Dermis microvascular lymphatic vessel endothelial cell (primary cell): ENCODE measurements around the gene ATG9B. TPM values are rescaled to one million over a fixed set of nuclear protein-coding genes. Genes with fewer than 3 reads are reported as not detected.
A peak's percentile ranks its signal among the peaks of the same experiment; 100 is the strongest.
"Not testable (repeated sequence)": the region's sequence is repeated elsewhere in the genome, so short reads cannot be mapped to it uniquely, and the experiment has no call there.

ENCODE experiments used
- DNase-seq, 2 donors: peaks; one replicate each; pipeline versions ENCODE4 v3.0.0 to v3.0.0-alpha.2; 2010; ENCODE audit warnings: low read depth in 2 of 2
- total RNA-seq: library from RNA; depleted of rRNA; stranded (reverse); fragments of >200 nt; gene quantifications from 2 replicates; pipeline ENCODE4 v1.2.1, GENCODE V29; 2014

Gene ATG9B
- total RNA-seq, 1 donor from 2014 or later: under 0.01 TPM

DNA sequence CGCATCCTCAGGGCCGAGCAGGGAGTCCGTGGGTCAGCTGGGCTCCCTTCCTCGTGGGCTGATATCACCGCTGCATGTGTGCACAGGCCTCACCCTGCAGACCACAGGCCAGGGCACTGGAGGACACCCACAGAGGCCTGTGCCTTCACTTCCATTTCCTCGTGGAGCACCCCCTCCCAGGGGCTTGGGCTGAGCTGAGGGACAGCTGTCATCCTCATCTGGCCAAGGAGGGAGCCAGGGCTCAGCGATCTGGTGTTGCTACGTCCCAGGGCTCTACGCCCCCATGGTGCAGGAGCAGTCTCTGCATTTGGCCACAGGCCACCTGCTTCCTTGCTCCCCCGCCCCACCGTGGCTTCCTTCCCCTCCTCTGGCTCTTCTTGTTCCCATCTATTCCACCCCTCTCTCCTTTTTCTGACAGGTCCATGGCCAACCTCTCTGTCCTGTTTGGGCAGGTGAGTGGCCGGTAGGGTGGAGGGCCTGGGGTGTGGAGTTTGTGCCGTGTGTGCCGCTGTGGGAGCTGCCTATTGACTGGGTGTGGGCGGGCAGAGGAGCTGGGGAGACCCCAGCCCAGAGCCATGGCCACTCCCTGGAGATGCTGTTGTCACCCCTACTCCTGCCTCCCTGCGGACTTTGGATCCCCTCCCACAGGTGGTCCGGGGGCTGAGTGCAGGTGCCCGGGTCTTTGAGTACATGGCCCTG lies 15.7 kb upstream of the ATG9B start:
- peak in 1 of 2 donors; percentile 37 for DNase-seq

DNA sequence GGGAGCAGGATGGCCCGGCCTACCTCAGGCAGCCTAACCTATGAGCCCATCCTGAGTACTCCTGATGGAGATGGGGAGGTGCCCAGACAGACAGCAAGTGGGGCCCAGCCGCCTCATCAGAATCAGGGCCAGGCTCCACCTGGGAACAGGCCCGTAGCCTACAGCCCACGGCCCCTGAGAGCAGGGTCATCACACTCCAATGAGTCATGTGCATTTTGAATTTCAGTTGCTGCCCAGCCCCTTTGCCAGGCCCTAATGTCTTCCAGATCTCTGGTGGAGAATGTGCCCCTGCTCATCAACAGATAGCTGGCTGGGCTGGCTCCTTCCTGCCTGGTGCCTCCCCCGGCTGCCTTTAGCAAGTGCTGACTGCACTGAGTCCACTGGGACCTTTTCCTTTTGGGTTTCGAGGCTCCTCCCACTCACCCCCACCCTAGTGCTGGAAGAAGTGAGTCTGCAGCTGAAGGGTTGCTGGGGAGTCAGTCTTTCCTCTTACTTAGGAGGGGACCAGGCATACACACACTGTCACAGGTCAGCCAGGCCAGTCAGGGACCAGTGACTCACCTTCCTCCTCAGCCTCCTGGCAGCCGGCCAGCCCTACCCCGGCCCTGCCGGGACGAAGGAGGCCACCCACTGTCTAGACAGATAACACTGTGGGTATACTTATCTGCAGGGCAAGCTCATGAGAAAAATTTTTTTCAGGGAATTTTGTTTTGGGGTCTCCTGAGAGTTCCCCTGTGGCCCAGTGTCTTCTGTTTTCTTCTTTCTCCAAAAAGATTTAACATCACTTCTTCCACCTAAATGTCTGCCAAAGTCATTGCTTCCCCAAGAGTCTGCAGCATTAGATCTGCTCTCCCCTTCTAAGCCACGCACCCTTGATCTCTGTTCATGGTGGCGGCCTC lies 14.9 kb upstream of the ATG9B start:
- peak; percentile 63 to 98 for DNase-seq

DNA sequence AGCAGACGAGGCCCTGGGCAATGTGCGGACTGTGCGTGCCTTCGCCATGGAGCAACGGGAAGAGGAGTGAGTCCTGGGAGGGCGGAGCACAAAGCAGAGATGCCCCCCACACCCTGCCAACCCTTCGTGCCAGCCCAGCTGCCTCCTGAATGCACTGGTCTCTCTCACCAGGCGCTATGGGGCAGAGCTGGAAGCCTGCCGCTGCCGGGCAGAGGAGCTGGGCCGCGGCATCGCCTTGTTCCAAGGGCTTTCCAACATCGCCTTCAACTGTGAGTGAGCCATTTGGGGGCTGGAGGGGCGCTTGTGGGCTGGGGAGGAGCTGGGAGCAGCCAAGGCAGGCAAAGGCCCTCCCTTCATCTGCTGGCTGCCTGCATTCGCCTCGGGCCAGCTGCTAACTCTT lies 11.6 kb upstream of the ATG9B start:
- no peak for DNase-seq

DNA sequence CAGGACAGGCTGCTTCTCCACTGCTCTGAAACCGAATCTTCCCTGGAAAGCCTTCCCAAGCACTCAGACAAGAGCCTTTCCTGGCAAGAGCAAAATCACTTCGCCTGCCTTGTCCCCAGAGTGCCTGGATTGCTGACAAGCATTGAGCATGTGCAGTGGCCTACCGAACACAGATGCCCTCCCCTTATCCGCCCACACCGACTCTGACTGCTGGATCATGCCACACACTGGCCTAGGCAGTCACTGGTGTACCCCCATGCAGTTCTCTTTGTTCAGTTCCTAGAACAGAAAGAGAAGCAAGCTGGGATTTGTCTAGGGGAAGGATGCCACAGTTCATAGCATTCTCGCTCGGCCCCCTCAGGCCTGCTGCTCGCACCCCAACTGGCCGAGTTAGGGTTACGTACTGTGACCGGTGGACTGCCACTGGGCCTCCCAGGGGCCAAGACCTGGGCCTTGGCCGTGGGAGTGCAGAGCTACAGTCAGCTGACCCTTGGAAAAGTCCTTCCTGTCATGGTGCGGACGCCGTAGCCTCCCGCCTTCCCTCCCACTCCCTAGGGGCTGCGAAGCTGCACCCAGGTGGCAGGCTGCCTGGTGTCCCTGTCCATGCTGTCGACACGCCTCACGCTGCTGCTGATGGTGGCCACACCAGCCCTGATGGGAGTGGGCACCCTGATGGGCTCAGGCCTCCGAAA lies 10.9 kb upstream of the ATG9B start:
- no peak for DNase-seq

DNA sequence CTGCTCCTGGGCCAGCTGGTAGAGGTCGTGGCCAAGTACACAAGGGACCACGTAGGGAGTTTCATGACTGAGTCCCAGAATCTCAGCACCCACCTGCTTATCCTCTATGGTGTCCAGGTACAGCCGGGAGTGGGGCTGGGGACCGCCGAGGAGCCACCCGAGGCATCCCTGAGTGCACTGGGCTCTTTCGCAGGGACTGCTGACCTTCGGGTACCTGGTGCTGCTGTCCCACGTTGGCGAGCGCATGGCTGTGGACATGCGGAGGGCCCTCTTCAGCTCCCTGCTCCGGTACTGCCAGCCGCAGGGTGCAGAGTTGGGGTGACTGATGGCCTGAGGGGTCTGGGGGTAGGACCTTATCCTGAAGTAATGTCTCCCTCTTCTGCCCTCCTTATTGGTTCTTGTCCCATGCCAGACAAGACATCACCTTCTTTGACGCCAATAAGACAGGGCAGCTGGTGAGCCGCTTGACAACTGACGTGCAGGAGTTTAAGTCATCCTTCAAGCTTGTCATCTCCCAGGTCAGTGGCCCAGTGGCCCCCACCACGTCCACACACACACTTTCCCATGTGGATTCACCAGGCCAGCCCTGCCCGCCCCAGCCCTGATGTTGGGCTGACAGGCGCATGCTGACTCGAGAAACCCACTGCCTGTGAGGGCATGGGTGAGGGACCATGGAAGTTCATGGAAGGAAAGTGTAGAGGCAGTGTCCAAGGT lies 10.2 kb upstream of the ATG9B start:
- no peak for DNase-seq

DNA sequence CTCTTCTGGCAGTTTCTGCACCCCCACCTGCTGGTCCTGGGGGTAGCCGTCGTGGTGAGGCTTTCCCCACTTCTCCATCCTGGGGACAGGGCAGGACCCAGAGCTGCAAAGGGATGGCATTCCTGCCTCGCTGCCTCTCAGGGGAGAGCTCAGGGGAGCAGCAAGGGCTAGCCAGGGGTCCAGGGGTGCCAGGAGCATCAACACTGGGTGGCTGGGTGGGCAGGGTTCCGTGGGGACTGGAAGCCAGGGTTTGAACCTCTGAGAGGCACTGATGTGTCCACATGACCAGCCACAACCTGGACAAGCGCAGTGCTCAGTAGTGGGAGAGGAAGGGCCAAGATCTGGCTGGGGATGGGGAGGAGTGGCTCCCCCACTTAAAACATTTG lies 9.6 kb upstream of the ATG9B start:
- DNase-seq: no peak

DNA sequence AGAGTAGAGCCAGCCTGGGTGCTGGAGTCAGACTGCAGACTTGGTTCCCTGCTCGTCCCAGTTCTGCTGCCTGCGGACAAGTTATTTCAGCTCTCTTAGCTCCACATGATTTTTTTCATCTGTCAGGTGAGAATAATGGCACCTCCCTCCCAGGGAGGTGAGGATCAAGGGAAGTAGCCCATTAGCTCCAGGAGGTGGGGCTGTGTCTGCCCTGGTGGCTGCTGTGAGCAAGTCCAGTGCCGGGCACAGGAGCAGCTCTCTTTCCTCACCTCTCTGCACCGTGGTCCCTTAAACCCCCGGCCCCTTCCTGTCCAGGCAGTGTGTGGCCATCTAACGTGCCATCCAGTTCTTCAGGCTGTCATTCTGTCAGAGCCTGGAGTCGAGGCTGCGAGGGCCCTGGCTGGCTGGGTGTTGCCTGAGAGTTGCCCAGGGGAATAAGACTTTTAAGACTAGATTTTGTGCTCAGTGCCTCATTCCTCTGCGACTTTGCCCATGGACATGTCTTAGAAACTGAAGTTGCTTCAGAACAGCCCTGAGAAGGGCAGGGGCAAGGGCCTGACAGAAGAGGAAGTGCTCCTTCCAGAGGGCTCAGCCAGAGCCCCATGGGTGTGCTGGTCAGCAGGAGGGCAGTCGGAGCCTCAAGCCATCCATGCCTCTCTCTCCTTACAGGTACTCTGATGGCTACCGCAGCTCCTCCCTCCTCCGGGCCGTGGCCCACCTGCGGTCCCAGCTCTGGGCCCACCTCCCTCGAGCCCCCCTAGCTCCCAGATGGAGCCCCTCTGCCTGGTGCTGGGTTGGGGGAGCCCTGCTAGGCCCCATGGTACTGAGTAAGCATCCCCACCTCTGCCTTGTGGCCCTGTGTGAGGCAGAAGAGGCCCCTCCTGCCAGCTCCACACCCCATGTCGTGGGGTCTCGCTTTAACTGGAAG lies 8.9 kb upstream of the ATG9B start:
- DNase-seq: no peak

DNA sequence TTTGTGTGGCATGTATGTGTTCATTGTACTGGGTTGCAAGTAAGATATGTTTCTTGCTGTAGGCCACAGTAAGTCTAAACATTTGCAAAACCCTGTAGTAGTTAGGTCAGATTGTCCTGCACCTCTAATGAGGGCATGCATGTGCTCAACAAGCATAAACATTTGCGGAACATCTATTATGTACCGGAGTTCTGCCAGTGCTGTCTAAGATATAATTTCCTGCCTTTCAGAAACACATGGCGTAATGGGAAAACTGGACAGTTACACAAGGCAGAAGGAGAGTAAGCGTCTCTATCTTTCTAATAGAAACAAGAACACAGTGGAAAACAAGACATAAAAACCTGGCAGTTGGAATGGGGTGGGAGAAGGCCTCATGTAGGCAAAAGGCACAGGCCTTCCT lies 6.7 kb upstream of the ATG9B start:
- no peak for DNase-seq

DNA sequence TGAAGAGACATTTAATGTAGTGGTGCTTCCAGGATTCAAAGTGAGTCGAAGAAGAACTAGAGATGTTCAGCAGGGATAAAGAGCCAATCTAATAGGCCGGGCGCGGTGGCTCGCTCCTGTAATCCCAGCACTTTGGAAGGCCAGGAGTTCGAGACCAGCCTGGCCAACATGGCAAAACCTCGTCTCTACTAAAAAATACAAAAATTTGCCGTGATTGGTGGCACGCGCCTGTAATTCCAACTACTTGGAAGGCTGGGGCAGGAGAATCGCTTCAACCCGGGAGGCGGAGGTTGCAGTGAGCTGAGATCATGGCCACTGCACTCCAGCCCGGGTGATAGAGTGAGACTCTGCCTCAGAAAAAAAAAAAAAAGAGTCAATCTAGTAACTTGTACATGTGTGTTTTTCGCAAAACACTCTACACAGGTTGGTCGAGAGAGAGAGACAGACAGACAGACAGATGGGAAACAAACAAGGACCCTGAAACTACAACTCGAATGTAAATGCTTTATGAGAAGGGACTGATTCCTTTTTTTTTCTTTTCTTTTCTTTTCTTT lies 4.7 kb upstream of the ATG9B start:
- DNase-seq: no peak

DNA sequence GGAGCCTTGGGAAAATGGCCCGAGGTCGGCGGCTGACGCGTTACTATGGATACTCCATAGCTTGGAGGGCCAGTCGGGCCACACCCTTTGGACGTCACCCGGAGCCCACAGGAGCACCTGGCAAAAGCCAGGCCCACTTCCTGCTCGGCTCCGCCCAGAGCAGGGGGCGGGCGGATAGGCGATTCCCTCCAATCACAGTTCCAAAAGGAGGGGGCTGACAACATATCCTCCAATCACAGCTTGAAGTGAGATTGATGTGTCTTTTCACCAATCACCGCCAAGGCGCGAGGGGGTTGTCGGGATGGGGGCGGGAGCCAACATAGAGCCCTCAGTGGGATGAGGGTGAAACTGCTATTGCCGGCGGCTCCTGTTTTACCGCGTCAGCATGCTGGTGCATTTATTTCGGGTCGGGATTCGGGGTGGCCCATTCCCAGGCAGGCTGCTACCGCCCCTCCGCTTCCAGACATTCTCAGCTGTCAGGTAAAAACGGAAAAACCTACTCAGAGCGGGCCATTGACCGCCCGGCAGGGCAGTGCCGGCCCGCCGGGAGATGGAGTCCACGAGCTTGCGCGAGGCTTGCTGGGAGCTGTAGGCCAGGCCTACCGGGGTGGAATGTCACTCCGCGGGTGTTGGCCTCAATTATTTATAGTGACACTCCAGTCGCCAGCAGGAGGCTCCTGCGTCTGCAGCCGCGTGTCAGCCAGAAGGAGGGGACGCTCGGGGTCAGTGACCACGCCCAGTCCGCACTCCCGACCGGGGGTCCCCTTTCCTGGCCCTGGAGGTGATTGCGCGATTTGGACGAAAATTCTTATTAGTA lies 4.0 kb upstream of the ATG9B start, which contains the start of gene ABCB8:
ABCB8 (plus strand) TSS at position 320 of the 817 bp plus-strand sequence; CDS start at position 386, 66 bp downstream.
- peak; percentile 98 to 99 for DNase-seq

DNA sequence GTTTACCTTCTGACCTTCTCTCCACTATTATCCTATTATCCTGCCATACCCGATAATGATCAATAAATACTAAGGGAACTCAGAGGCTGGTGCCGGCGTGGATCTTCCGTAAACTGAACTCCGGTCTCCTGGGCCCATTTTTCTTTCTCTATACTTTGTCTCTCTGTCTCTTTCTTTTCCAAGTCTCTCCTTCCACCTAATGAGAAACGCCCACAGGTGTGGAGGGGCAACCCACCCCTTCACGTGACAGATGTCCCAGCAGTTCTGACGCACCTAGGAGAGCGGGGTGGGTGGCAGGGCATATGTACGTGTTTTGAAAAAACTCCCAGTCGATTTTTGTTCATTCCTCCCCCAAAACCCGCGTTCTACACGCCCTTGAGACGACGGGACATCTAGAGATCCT lies 3.4 kb upstream of the ATG9B start:
- DNase-seq: not testable (repeated sequence)

DNA sequence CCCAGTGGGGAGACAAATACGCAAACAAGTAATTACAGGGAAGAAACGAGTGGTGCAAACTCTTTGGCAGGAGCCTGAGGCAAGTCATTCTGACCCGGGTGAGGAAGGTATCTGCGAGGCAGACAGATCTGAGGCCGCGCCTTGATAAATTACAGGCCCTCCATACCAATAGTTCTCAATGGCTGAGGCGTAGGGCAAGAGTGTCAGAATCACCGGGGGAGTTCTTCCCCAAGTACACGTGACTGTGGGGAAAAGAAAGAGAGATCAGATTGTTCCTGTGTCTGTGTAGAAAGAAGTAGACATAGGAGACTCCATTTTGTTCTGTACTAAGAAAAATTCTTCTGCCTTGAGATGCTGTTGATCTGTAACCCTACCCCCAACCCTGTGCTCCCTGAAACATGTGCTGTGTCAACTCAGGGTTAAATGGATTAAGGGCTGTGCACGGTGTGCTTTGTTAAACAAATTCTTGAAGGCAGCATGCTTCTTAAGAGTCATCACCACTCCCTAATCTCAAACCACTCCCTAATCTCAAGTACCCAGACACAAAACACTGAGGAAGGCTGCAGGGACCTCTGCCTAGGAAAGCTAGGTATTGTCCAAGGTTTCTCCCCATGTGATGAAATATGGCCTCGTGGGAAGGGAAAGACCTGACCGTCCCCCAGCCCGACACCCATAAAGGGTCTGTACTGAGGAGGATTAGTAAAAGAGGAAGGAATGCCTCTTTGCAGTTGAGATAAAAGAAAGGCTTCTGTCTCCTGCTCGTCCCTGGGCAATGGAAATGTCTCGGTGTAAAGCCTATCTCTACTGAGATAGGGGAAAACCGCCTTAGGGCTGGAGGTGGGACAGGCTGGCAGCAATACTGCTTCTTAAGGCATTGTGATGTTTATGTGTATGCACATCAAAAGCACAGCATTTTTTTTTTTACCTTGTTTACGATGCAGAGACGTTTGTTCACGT lies 2.8 kb upstream of the ATG9B start:
- DNase-seq: not testable (repeated sequence)

DNA sequence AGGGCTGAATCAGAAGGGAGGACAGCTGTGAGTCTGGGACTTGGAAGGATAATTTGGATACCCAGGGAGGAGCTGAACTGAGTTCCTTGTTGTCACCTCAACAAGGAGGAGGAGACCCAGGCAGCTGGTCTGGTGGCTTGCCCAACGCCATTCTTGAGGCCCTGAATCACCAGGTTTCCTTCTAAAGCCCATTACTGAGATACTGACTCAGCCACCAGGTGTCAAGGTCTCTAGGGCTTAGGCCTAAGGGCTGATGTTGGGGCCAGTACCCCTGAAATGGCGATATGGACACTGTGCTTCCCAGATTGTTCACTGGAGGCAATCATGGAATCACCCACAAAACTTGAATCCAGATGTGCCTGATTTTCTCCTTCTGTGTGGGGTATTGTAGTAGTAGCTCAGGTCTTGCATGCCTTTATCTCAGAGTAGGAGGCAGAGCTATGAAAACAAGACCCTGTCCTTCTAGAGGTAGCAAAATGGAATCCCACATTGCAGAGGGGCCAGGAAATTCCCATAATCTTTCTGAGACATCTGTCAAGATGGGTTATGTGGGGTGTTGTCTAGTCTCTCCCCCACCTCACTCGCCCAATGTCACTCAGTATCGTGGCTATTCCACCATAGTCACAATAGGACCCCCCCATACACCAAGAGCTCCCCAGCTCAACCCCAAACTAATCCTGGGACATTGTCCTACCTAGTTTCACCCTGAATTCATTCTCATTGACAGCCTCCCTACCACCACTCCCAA lies 1.8 kb upstream of the ATG9B start:
- no peak for DNase-seq

DNA sequence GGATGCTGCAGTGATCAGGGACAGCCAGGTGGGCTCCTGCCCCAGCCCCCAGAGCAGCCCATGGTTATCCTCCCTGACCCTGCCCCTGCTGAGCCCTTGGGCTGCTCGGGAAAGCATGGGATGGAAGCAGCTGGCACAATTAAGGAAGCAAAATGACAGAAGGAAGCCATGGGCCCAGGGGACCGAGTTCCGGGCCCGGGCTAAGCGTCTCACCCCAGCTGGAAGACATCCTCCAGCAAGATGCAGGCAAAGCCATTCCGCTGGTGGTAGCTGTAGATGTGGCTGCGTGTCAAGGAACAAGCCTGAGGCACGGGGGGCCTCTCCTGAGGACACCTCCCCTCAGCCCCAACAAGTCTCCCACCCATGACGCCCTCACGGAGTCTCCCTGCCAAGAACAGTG lies 1.1 kb downstream of the ATG9B start:
- DNase-seq: no peak

DNA sequence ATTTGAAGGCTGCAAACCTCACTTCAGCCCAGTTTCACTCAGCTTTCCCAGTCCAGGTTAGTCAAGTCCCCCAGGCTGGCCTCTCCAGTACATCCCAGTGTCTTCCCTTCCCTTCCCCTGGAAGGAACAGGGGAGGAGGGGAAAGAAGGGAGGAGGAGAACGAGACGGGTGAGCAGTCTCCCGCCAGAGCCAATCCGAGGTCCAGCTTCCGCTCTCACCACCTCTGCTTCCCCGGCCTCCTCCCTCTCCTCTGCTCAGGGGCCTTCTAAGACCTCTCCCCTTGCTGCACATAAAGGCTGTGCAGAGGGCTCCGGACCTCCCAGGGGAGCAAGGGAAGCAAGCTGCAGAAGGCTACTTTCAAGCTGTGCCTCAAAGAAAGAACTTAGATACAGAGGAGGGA lies 4.1 kb downstream of the ATG9B start:
- no peak for DNase-seq

DNA sequence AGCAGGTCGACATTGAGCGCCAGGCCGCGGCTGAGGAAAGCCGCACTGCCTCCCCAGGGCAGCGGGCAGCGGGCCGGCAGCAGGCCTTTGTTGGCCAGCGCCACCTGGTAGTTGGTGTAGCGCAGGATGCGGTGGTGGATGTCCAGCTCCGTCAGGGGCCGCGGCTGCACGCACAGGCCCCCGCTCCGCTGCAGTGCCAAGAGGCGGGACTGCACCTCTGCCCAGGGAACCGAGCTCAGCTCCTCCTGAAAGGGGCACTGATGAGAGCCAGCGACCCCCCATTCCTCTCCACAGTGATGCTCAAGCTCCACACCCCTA lies 5.2 kb downstream of the ATG9B start:
- no peak for DNase-seq

DNA sequence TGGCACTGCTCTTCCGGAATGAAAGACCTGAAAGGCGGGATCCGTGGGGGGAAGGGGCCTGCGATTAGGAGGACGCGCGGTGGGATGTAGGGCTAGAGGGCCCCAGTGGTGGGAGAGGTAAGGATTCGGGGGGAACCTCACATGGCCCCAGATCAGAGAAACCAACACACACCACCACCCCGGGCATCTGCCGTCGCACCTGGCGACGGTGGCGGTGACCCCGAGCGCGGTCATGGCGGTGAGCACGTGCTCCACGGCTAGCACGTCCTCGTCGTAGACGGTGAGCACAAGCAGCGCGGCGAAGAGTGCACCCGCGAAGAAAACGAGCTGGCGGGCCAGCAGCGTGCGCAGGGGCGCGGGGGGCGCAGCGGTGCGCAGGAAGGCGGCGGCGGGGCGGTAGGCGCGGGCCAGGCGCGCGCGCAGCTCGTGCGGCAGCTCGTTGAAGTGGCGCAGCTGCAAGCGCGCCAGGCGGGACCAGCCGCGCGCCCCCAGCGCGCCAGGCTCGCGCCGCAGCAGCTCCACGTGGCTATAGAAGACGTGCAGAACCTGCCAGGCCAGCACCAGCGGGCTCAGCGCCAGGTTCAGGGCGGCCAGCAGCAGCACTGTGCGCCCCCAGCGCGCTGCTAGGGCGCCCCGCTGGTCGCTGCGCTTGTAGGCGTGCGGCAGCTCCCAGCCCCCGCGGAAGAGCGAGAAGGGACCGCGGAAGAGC lies 5.7 kb downstream of the ATG9B start:
- peak in 1 of 2 donors; percentile 68 for DNase-seq
